ENCODE measurements around the gene HEXIM1. TPM values are rescaled to one million over a fixed set of nuclear protein-coding genes. Genes with fewer than 3 reads are reported as not detected.

HEXIM1 gene
- total and polyA plus RNA-seq, 2 donors = 8.8 to 33.9 TPM

GRCh38 chr17:45111850-45112249 is 36.4 kb upstream of the HEXIM1 start:
- H3K4me3 ChIP-seq (ENCODE audit: low read length in 2 of 2) = no peak overlapping the region
- 94% methylated on average over 11 of the region's 11 CpGs for WGBS
- H3K4me1 ChIP-seq (ENCODE audit: control insufficient read depth in 2 of 2, insufficient read depth in 2 of 2, low read length in 2 of 2) = peaks cover 0 to 9% of the 10 kb centered on the region in 2 donors
- no peaks in the 10 kb centered on the region for H3K9me3 ChIP-seq (ENCODE audit: control insufficient read depth in 2 of 2, insufficient read depth in 1 of 2, low read length in 1 of 2)
- H3K27ac ChIP-seq (ENCODE audit: low read depth in 1 of 2, low read length in 1 of 2) = no peak overlapping the region
- DNase-seq (ENCODE audit: low read depth in 6 of 9, low spot score in 9 of 9) = no peak
- peaks cover 23 to 24% of the 10 kb centered on the region in 2 donors for H3K36me3 ChIP-seq (ENCODE audit: control insufficient read depth in 2 of 2, insufficient read depth in 2 of 2, low read length in 1 of 2)
- peaks cover 0 to 9% of the 10 kb centered on the region in 2 donors for H3K27me3 ChIP-seq (ENCODE audit: control insufficient read depth in 2 of 2, insufficient read depth in 1 of 2, low read length in 1 of 2)

GRCh38 chr17:45112559-45113423 is 35.5 kb upstream of the HEXIM1 start:
- DNase-seq (ENCODE audit: low read depth in 6 of 9, low spot score in 9 of 9) = no peak
- Histone ChIP-seq H3K9me3 (ENCODE audit: control insufficient read depth in 2 of 2, insufficient read depth in 1 of 2, low read length in 1 of 2) (no peaks in the 10 kb centered on the region), H3K27me3 (ENCODE audit: control insufficient read depth in 2 of 2, insufficient read depth in 1 of 2, low read length in 1 of 2) (peaks cover 0 to 9% of the 10 kb centered on the region in 2 donors), H3K36me3 (ENCODE audit: control insufficient read depth in 2 of 2, insufficient read depth in 2 of 2, low read length in 1 of 2) (peaks cover 14 to 15% of the 10 kb centered on the region in 2 donors), H3K27ac (ENCODE audit: low read depth in 1 of 2, low read length in 1 of 2) (no peak overlapping the region), H3K4me1 (ENCODE audit: control insufficient read depth in 2 of 2, insufficient read depth in 2 of 2, low read length in 2 of 2) (peaks cover 0 to 5% of the 10 kb centered on the region in 2 donors), H3K4me3 (ENCODE audit: low read length in 2 of 2) (no peak overlapping the region)
- WGBS = 97% methylated on average over 23 of the region's 23 CpGs

- no peak overlapping the region for H3K4me3 ChIP-seq (ENCODE audit: low read length in 2 of 2)
- H3K4me1 ChIP-seq (ENCODE audit: control insufficient read depth in 2 of 2, insufficient read depth in 2 of 2, low read length in 2 of 2) = peaks cover 0 to 2% of the 10 kb centered on the region in 2 donors
- H3K27me3 ChIP-seq (ENCODE audit: control insufficient read depth in 2 of 2, insufficient read depth in 1 of 2, low read length in 1 of 2) = peaks cover 0 to 13% of the 10 kb centered on the region in 2 donors
- H3K27ac ChIP-seq (ENCODE audit: low read depth in 1 of 2, low read length in 1 of 2) = no peak overlapping the region
- peaks cover 8 to 9% of the 10 kb centered on the region in 2 donors for H3K36me3 ChIP-seq (ENCODE audit: control insufficient read depth in 2 of 2, insufficient read depth in 2 of 2, low read length in 1 of 2)
- no peak for DNase-seq (ENCODE audit: low read depth in 6 of 9, low spot score in 9 of 9)
- WGBS = 97% methylated on average over 9 of the region's 9 CpGs
- H3K9me3 ChIP-seq (ENCODE audit: control insufficient read depth in 2 of 2, insufficient read depth in 1 of 2, low read length in 1 of 2) = no peaks in the 10 kb centered on the region
Measured at GRCh38 chr17:45113424-45113754, 34.9 kb upstream of the HEXIM1 start.

- no peak for DNase-seq (ENCODE audit: low read depth in 6 of 9, low spot score in 9 of 9)
- Histone ChIP-seq H3K4me3 (ENCODE audit: low read length in 2 of 2) (no peak overlapping the region), H3K9me3 (ENCODE audit: control insufficient read depth in 2 of 2, insufficient read depth in 1 of 2, low read length in 1 of 2) (no peaks in the 10 kb centered on the region), H3K27me3 (ENCODE audit: control insufficient read depth in 2 of 2, insufficient read depth in 1 of 2, low read length in 1 of 2) (peaks cover 0 to 17% of the 10 kb centered on the region in 2 donors), H3K4me1 (ENCODE audit: control insufficient read depth in 2 of 2, insufficient read depth in 2 of 2, low read length in 2 of 2) (peaks cover 0 to under 1% of the 10 kb centered on the region in 2 donors), H3K36me3 (ENCODE audit: control insufficient read depth in 2 of 2, insufficient read depth in 2 of 2, low read length in 1 of 2) (no peaks in the 10 kb centered on the region), H3K27ac (ENCODE audit: low read depth in 1 of 2, low read length in 1 of 2) (no peak overlapping the region)
- WGBS = 97% methylated on average over 19 of the region's 19 CpGs
Measured at GRCh38 chr17:45114117-45114932, 34.0 kb upstream of the HEXIM1 start.

GRCh38 chr17:45115015-45115625 is 33.2 kb upstream of the HEXIM1 start:
- Histone ChIP-seq H3K27me3 (ENCODE audit: control insufficient read depth in 2 of 2, insufficient read depth in 1 of 2, low read length in 1 of 2) (peaks cover 0 to 25% of the 10 kb centered on the region in 2 donors), H3K4me1 (ENCODE audit: control insufficient read depth in 2 of 2, insufficient read depth in 2 of 2, low read length in 2 of 2) (no peaks in the 10 kb centered on the region), H3K4me3 (ENCODE audit: low read length in 2 of 2) (no peak overlapping the region), H3K36me3 (ENCODE audit: control insufficient read depth in 2 of 2, insufficient read depth in 2 of 2, low read length in 1 of 2) (no peaks in the 10 kb centered on the region), H3K27ac (ENCODE audit: low read depth in 1 of 2, low read length in 1 of 2) (no peak overlapping the region), H3K9me3 (ENCODE audit: control insufficient read depth in 2 of 2, insufficient read depth in 1 of 2, low read length in 1 of 2) (no peaks in the 10 kb centered on the region)
- DNase-seq (ENCODE audit: low read depth in 6 of 9, low spot score in 9 of 9) = no peak
- 96% methylated on average over 26 of the region's 26 CpGs for WGBS

GRCh38 chr17:45115871-45116270 is 32.4 kb upstream of the HEXIM1 start:
- peaks cover 3 to 32% of the 10 kb centered on the region in 2 donors for H3K27me3 ChIP-seq (ENCODE audit: control insufficient read depth in 2 of 2, insufficient read depth in 1 of 2, low read length in 1 of 2)
- H3K4me3 ChIP-seq (ENCODE audit: low read length in 2 of 2) = no peak overlapping the region
- no peak for DNase-seq (ENCODE audit: low read depth in 6 of 9, low spot score in 9 of 9)
- H3K4me1 ChIP-seq (ENCODE audit: control insufficient read depth in 2 of 2, insufficient read depth in 2 of 2, low read length in 2 of 2) = no peaks in the 10 kb centered on the region
- no peak overlapping the region for H3K27ac ChIP-seq (ENCODE audit: low read depth in 1 of 2, low read length in 1 of 2)
- no peaks in the 10 kb centered on the region for H3K36me3 ChIP-seq (ENCODE audit: control insufficient read depth in 2 of 2, insufficient read depth in 2 of 2, low read length in 1 of 2)
- WGBS = 84% methylated on average over 11 of the region's 11 CpGs
- no peaks in the 10 kb centered on the region for H3K9me3 ChIP-seq (ENCODE audit: control insufficient read depth in 2 of 2, insufficient read depth in 1 of 2, low read length in 1 of 2)

- no peaks in the 10 kb centered on the region for H3K9me3 ChIP-seq (ENCODE audit: control insufficient read depth in 2 of 2, insufficient read depth in 1 of 2, low read length in 1 of 2)
- DNase-seq (ENCODE audit: low read depth in 6 of 9, low spot score in 9 of 9) = no peak
- H3K27me3 ChIP-seq (ENCODE audit: control insufficient read depth in 2 of 2, insufficient read depth in 1 of 2, low read length in 1 of 2) = peaks cover 8 to 39% of the 10 kb centered on the region in 2 donors
- 97% methylated on average over 10 of the region's 10 CpGs for WGBS
- H3K4me1 ChIP-seq (ENCODE audit: control insufficient read depth in 2 of 2, insufficient read depth in 2 of 2, low read length in 2 of 2) = no peaks in the 10 kb centered on the region
- H3K27ac ChIP-seq (ENCODE audit: low read depth in 1 of 2, low read length in 1 of 2) = no peak overlapping the region
- H3K4me3 ChIP-seq (ENCODE audit: low read length in 2 of 2) = no peak overlapping the region
- H3K36me3 ChIP-seq (ENCODE audit: control insufficient read depth in 2 of 2, insufficient read depth in 2 of 2, low read length in 1 of 2) = no peaks in the 10 kb centered on the region
Measured at GRCh38 chr17:45116434-45117016, 31.8 kb upstream of the HEXIM1 start.

- no peaks in the 10 kb centered on the region for H3K36me3 ChIP-seq (ENCODE audit: control insufficient read depth in 2 of 2, insufficient read depth in 2 of 2, low read length in 1 of 2)
- H3K27ac ChIP-seq (ENCODE audit: low read depth in 1 of 2, low read length in 1 of 2) = no peak overlapping the region
- peaks cover 8 to 47% of the 10 kb centered on the region in 2 donors for H3K27me3 ChIP-seq (ENCODE audit: control insufficient read depth in 2 of 2, insufficient read depth in 1 of 2, low read length in 1 of 2)
- WGBS = 96% methylated on average over 4 of the region's 4 CpGs
- no peak for DNase-seq (ENCODE audit: low read depth in 6 of 9, low spot score in 9 of 9)
- H3K4me3 ChIP-seq (ENCODE audit: low read length in 2 of 2) = no peak overlapping the region
- H3K9me3 ChIP-seq (ENCODE audit: control insufficient read depth in 2 of 2, insufficient read depth in 1 of 2, low read length in 1 of 2) = no peaks in the 10 kb centered on the region
- no peaks in the 10 kb centered on the region for H3K4me1 ChIP-seq (ENCODE audit: control insufficient read depth in 2 of 2, insufficient read depth in 2 of 2, low read length in 2 of 2)
Measured at GRCh38 chr17:45117334-45117733, 30.9 kb upstream of the HEXIM1 start.

Measured in thymus (tissue), 11 donors.